Progenitor cell of endocrine pancreas (in vitro differentiated cells): ENCODE results near the gene TMEM51. TPM values are rescaled to one million over a fixed set of nuclear protein-coding genes. Genes with fewer than 3 reads are reported as not detected.

Experiments
- DNase-seq: peaks from one replicate; pipeline ENCODE4 v3.0.0; 2021; ENCODE audit warnings: low spot score; ENCODE audit not compliant: unreplicated experiment
- H3K27ac Mint-ChIP-seq: 2 replicates; pipeline ENCODE4 v1.8.0; 2021; ENCODE audit warnings: mild to moderate bottlenecking, moderate library complexity, mixed read lengths
- H3K27me3 Mint-ChIP-seq: 2 replicates; pipeline ENCODE4 v1.8.0; 2021; ENCODE audit warnings: mixed read lengths
- H3K36me3 Mint-ChIP-seq: 2 replicates; pipeline ENCODE4 v1.8.0; 2022; ENCODE audit warnings: mixed read lengths; ENCODE audit not compliant: insufficient read depth
- H3K4me1 Mint-ChIP-seq: 2 replicates; pipeline ENCODE4 v1.8.0; 2021; ENCODE audit warnings: low read depth, mixed read lengths
- H3K4me3 Mint-ChIP-seq: 2 replicates; pipeline ENCODE4 v1.8.0; 2021; ENCODE audit warnings: low read depth, mild to moderate bottlenecking, moderate library complexity, mixed read lengths
- H3K9me3 Mint-ChIP-seq: 2 replicates; pipeline ENCODE4 v1.8.0; 2021; ENCODE audit warnings: low read depth, mixed read lengths
- CTCF ChIP-seq: fragments of 200-600 bp; sonication (generic); IDR thresholded peaks from one replicate; pipeline ENCODE4 v1.5.0; 2021; ENCODE audit warnings: antibody characterized with exemption, mild to moderate bottlenecking; ENCODE audit not compliant: unreplicated experiment
- total RNA-seq: library from RNA; stranded (reverse); gene quantifications from 2 replicates; pipeline ENCODE4 v1.2.1, GENCODE V29; 2021

Gene TMEM51
- total RNA-seq, 1 donor from 2014 or later: 14.8 TPM

GRCh38 chr1:15148941-15149340, 4.6 kb upstream of the TMEM51 start:
- H3K36me3 Mint-ChIP-seq: no peaks in the 10 kb centered on the region
- H3K9me3 Mint-ChIP-seq: no peaks in the 10 kb centered on the region
- no peak for DNase-seq
- TF ChIP-seq CTCF: no peak
- no peak overlapping the region for H3K27ac Mint-ChIP-seq
- peaks cover 37% of the 10 kb centered on the region for H3K27me3 Mint-ChIP-seq
- peaks cover 4% of the 10 kb centered on the region for H3K4me1 Mint-ChIP-seq
- no peak overlapping the region for H3K4me3 Mint-ChIP-seq

- Mint-ChIP-seq H3K27me3 (peaks cover 38% of the 10 kb centered on the region), H3K4me1 (peaks cover 9% of the 10 kb centered on the region), H3K27ac (no peak overlapping the region), H3K4me3 (no peak overlapping the region), H3K9me3 (no peaks in the 10 kb centered on the region), H3K36me3 (no peaks in the 10 kb centered on the region)
- TF ChIP-seq CTCF: no peak
- no peak for DNase-seq
These were observed 3.2 kb upstream of the TMEM51 start for GRCh38 chr1:15150376-15150775.

GRCh38 chr1:15151377-15151806, 2.2 kb upstream of the TMEM51 start:
- H3K27me3 Mint-ChIP-seq: peaks cover 39% of the 10 kb centered on the region
- H3K27ac Mint-ChIP-seq: no peak overlapping the region
- H3K4me3 Mint-ChIP-seq: no peak overlapping the region
- DNase-seq: no peak
- no peaks in the 10 kb centered on the region for H3K36me3 Mint-ChIP-seq
- no peaks in the 10 kb centered on the region for H3K9me3 Mint-ChIP-seq
- peaks cover 16% of the 10 kb centered on the region for H3K4me1 Mint-ChIP-seq
- TF ChIP-seq CTCF: no peak

GRCh38 chr1:15151871-15152270, 1.7 kb upstream of the TMEM51 start:
- H3K27me3 Mint-ChIP-seq: peaks cover 37% of the 10 kb centered on the region
- TF ChIP-seq CTCF: no peak
- peaks cover 19% of the 10 kb centered on the region for H3K4me1 Mint-ChIP-seq
- peak overlapping the region; percentile 96 for H3K27ac Mint-ChIP-seq
- no peak for DNase-seq
- H3K4me3 Mint-ChIP-seq: peak overlapping the region; percentile 91
- H3K36me3 Mint-ChIP-seq: no peaks in the 10 kb centered on the region
- no peaks in the 10 kb centered on the region for H3K9me3 Mint-ChIP-seq

- H3K36me3 Mint-ChIP-seq: no peaks in the 10 kb centered on the region
- peak overlapping the region; percentile 91 for H3K4me3 Mint-ChIP-seq
- peak; percentile 63 for DNase-seq
- peaks cover 37% of the 10 kb centered on the region for H3K27me3 Mint-ChIP-seq
- peak; percentile 63 for TF ChIP-seq CTCF
- H3K4me1 Mint-ChIP-seq: peaks cover 23% of the 10 kb centered on the region
- peak overlapping the region; percentile 96 for H3K27ac Mint-ChIP-seq
- no peaks in the 10 kb centered on the region for H3K9me3 Mint-ChIP-seq
These were observed 996 bp upstream of the TMEM51 start for GRCh38 chr1:15152318-15153183.
